ENCODE data around the gene CHST11.

GRCh38 chr12:104656383-104656782 is 199.6 kb downstream of the CHST11 start:
- TF ChIP-seq CTCF (conservative IDR thresholded peaks at IDR 0.05; ENCODE audit: low read depth, low read length) (no peak), POLR2A (IDR thresholded peaks at IDR 0.05; ENCODE audit: low read depth, low read length) (no peak), CHD1 (IDR thresholded peaks at IDR 0.05; ENCODE audit: low read depth, low read length) (no peak), RAD21 (IDR thresholded peaks at IDR 0.05; ENCODE audit: low read length) (no peak), RCOR1 (IDR thresholded peaks at IDR 0.05; ENCODE audit: insufficient replicate concordance, low read length) (no peak), USF2 (IDR thresholded peaks at IDR 0.05; ENCODE audit: low read depth, low read length) (no peak)
